Activated T-cell treated with anti-CD3 and anti-CD28 coated beads, Interleukin-2, amount 50 U/mL, for 24 hours (primary cell): ENCODE results near the gene TXNL4B.

Source experiments
- DNase-seq: peaks from one replicate; pipeline ENCODE4 v3.0.0-alpha.2; 2020
- H3K27ac Mint-ChIP-seq: 2 replicates; pipeline ENCODE4 v1.8.0; 2020; ENCODE audit warnings: mild to moderate bottlenecking, mixed read lengths
- H3K27me3 Mint-ChIP-seq: 2 replicates; pipeline ENCODE4 v1.8.0; 2020; ENCODE audit warnings: mixed read lengths
- H3K36me3 Mint-ChIP-seq: 2 replicates; pipeline ENCODE4 v1.8.0; 2020; ENCODE audit warnings: low read depth, mixed read lengths
- H3K4me1 Mint-ChIP-seq: 2 replicates; pipeline ENCODE4 v1.8.0; 2020; ENCODE audit warnings: low read depth, mixed read lengths
- H3K4me3 Mint-ChIP-seq: 2 replicates; pipeline ENCODE4 v1.8.0; 2020; ENCODE audit warnings: mild to moderate bottlenecking, moderate library complexity, mixed read lengths
- H3K9me3 Mint-ChIP-seq: 2 replicates; pipeline ENCODE4 v1.8.0; 2020; ENCODE audit warnings: mixed read lengths

TXNL4B gene

DNA sequence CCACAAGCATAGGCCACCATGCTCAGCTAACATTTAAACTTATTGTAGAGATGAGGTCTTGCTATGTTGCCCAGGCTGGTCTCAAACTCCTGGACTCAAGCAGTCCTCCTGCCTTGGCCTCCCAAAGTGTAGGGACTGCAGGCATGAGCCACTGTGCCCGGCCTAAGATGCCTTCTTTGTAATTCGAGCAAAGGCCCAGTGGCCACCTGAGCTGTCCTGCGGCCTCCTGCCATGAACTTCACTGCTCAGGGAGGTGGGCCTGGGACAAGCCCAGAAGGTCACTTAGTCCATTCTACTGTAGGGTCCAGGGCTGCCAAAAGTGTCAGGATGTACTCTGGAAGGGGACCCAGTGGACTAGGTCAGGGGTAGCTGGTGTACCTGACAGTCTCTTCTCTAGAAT is 30.7 kb upstream of the TXNL4B start:
- no peaks in the 10 kb centered on the region for H3K36me3 Mint-ChIP-seq
- no peak for DNase-seq
- no peaks in the 10 kb centered on the region for H3K9me3 Mint-ChIP-seq
- H3K27ac Mint-ChIP-seq: no peak overlapping the region
- H3K27me3 Mint-ChIP-seq: no peaks in the 10 kb centered on the region
- H3K4me3 Mint-ChIP-seq: no peak overlapping the region
- no peaks in the 10 kb centered on the region for H3K4me1 Mint-ChIP-seq

DNA sequence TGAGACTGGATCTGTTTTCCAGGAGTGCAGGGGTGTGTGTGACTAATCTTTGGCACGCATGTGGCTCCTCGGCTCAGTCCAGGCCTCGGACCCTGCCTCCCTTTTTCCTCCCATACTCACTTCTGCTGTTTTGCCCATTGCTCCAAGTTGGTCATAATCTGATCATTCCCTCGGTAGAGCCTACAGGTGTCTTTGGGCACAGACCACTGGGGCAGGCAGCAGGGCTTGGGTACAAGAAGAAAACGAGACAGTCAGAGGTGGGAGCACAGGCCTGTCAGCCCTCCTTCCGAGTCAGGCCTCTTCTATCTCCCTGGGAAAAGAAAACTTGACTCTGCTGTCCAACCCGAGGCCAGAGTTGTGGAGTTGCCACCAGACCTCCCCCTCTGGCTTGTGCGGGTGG is 30.0 kb upstream of the TXNL4B start:
- no peaks in the 10 kb centered on the region for H3K9me3 Mint-ChIP-seq

DNA sequence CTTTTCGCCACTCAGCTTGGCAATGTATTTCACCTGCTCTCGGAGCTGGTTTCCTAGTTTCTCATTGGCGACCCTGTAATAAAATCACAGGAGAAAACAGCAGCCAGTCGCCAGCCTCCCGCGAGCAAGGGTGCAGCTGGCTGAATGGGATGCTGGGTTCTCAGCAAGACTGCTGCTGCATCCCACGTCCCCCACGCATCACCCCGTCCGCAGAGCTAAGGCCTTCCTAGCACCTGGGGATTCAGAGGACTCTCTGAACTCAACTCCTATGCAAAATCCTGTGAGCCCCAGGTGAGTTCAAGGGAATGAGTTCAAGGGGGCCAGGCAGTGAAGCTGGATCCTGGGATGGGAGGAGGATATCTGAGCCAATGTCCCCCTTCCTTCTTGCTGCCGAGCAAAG is 29.5 kb upstream of the TXNL4B start:
- H3K36me3 Mint-ChIP-seq: no peaks in the 10 kb centered on the region
- no peak overlapping the region for H3K4me3 Mint-ChIP-seq
- H3K4me1 Mint-ChIP-seq: no peaks in the 10 kb centered on the region
- no peaks in the 10 kb centered on the region for H3K9me3 Mint-ChIP-seq
- no peak for DNase-seq
- no peaks in the 10 kb centered on the region for H3K27me3 Mint-ChIP-seq
- no peak overlapping the region for H3K27ac Mint-ChIP-seq

More for the DNA sequence above, 30.0 kb upstream of the TXNL4B start:
- Mint-ChIP-seq H3K36me3 (no peaks in the 10 kb centered on the region), H3K4me3 (no peak overlapping the region), H3K4me1 (no peaks in the 10 kb centered on the region), H3K27ac (no peak overlapping the region), H3K27me3 (no peaks in the 10 kb centered on the region)
- DNase-seq: no peak

DNA sequence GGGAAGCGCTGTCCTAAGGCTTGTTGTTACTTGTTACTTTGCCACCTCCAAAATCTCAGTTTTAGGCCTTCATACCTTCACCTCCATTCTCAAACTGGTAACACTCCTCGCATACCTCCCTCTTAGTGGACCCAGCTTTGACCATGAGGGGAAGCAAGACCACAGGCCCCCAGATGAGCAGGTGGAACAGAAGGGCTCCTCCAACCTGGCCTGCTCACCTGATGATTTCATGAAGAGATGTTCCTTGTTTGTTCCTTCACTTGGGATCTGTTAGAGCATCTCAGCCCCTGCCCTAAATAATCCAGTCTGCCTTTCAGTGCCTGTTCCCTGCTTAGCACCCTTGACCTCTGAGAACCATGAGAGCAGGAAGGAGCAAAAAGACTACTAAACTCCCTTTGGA is 28.9 kb upstream of the TXNL4B start:
- H3K27ac Mint-ChIP-seq: no peak overlapping the region
- H3K27me3 Mint-ChIP-seq: no peaks in the 10 kb centered on the region
- no peaks in the 10 kb centered on the region for H3K4me1 Mint-ChIP-seq
- no peaks in the 10 kb centered on the region for H3K9me3 Mint-ChIP-seq
- no peaks in the 10 kb centered on the region for H3K36me3 Mint-ChIP-seq
- H3K4me3 Mint-ChIP-seq: no peak overlapping the region
- DNase-seq: no peak

DNA sequence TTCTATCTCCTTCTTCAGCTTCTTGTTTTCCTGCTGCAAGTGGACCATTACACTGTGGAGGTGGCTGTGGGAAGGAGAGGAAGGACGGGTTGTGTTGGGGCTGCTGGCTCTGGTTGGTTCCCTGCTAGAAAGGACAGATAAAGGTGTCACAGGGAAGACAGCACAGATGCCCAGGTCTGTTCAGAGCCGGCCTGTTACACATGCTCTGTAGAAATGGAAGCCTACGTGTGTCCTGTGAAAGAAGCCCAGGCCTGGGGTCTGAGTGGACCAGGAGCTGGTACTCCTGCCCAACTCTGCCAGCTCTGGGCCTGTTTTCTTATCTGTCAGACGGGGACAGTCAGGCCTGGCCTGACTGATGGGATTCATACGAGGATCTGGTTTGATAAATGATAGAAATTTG is 26.6 kb upstream of the TXNL4B start:
- H3K4me1 Mint-ChIP-seq: peaks cover 1% of the 10 kb centered on the region
- no peak overlapping the region for H3K4me3 Mint-ChIP-seq
- no peaks in the 10 kb centered on the region for H3K9me3 Mint-ChIP-seq
- no peaks in the 10 kb centered on the region for H3K36me3 Mint-ChIP-seq
- no peaks in the 10 kb centered on the region for H3K27me3 Mint-ChIP-seq
- DNase-seq: no peak
- H3K27ac Mint-ChIP-seq: no peak overlapping the region

DNA sequence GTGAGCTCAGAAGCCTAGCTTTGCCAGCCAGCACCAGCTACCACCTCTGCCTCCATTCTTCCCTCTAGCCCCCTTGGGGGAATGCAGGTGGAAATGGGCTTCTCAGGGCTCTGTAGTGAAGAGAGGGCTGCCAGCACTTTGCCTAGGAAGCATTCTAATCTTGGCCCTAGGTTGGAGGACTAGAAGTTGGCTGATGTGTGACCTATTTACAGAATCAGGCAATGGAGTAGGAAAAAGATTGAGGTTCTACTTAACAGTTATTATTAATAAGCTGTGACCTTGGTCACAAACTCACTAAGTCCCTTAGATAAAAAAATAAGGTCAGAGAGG is 20.2 kb upstream of the TXNL4B start:
- no peak overlapping the region for H3K27ac Mint-ChIP-seq
- no peaks in the 10 kb centered on the region for H3K27me3 Mint-ChIP-seq
- H3K4me1 Mint-ChIP-seq: peaks cover 3% of the 10 kb centered on the region
- peaks cover 53% of the 10 kb centered on the region for H3K36me3 Mint-ChIP-seq
- H3K9me3 Mint-ChIP-seq: no peaks in the 10 kb centered on the region
- no peak overlapping the region for H3K4me3 Mint-ChIP-seq
- DNase-seq: no peak

DNA sequence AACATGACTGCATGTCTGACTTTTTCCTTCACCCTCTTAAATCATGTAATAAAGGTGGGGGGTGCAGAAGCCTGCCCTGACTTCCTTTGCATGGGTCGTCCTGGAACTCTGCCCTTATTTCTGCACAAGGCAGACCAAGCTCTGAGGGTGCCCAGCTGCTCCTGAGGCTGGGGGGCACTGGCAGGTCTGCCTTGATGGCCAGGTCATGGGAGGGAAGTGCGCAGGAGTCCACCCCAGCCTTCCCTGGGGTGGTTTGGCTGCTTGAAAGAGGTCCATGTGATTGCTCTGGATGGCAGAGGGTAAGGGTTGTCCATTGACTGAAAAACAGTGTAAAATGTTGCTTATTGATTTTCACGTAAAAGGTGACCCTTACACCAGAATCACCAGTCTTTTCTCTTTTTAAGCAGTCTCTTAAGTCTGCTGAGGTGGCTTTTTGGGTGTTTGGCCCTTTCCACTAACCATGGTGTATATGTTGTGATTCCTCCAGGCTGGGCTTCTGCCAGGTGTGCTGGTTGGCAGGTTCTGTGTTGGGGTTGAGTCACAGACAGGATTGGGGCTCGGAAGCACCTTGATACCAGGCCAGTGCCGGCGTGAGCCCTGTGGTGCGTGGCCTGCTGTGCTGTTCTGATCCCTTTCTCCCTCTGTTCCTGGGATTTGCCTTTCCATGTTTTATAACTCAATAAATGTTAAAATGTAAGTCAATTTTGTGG is 19.6 kb upstream of the TXNL4B start:
- no peaks in the 10 kb centered on the region for H3K9me3 Mint-ChIP-seq
- DNase-seq: no peak

DNA sequence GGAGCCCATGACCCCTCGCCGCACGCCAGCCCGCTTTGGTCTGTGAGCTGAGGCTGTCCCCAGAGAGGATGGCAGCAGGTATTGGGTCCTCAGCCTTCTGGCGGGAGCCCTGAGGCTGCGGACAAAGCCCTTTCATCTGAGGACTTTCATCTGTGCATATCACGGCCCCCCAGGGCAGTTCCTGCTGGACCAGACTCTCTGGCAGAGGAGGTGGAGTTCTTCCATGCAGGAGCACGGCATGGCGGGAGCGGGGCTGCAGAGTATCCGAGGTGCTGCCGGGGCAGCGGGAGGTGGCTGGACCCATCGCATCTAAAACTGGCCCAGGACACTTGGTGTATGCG is 19.0 kb upstream of the TXNL4B start:
- no peak overlapping the region for H3K4me3 Mint-ChIP-seq
- H3K4me1 Mint-ChIP-seq: peaks cover 3% of the 10 kb centered on the region
- no peak overlapping the region for H3K27ac Mint-ChIP-seq
- no peaks in the 10 kb centered on the region for H3K27me3 Mint-ChIP-seq
- H3K36me3 Mint-ChIP-seq: peaks cover 65% of the 10 kb centered on the region
- no peak for DNase-seq
- no peaks in the 10 kb centered on the region for H3K9me3 Mint-ChIP-seq

More for the DNA sequence above, 19.6 kb upstream of the TXNL4B start:
- no peaks in the 10 kb centered on the region for H3K27me3 Mint-ChIP-seq
- no peak overlapping the region for H3K4me3 Mint-ChIP-seq
- H3K36me3 Mint-ChIP-seq: peaks cover 59% of the 10 kb centered on the region
- H3K4me1 Mint-ChIP-seq: peaks cover 3% of the 10 kb centered on the region
- no peak overlapping the region for H3K27ac Mint-ChIP-seq

DNA sequence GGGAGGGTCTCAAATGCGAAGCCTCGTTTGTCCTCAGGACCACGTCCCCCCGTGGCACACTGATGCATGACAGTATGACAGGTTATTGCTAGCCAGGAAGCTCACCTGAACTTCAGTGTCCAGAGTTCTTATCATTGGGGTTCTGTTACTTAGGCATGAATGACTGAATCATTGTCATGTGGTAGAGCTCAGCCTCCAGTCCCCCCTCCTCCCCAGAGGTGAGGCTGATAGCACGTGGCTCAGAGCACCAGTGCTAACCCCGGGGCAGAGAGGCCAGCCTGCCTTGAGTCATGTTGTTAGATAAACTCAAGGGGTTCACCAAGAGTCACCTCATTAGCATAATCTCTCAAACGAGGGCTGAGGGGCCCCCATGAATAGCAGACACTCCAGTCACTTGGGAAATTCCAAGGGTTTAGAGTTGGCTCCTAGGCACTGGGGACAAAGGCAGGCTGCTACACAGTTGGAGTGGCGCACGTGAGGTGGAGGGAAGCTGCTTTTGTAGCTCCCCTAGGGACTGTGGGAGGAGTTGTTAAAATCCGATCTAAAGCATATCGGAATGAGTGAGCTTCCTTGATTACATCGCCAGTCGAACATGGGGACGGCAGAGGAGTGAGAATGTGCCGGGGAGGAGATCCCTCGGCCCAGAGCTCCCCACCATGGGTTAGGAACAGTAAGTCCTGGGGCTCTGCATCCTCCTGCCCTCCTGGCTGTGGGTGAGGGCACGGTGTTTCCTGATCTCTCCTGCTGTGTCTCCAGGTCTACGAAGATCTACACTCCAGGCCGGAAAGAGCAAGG is 18.4 kb upstream of the TXNL4B start:
- no peaks in the 10 kb centered on the region for H3K9me3 Mint-ChIP-seq
- H3K4me1 Mint-ChIP-seq: peaks cover 3% of the 10 kb centered on the region
- no peak for DNase-seq
- peaks cover 71% of the 10 kb centered on the region for H3K36me3 Mint-ChIP-seq
- H3K27me3 Mint-ChIP-seq: no peaks in the 10 kb centered on the region
- no peak overlapping the region for H3K4me3 Mint-ChIP-seq
- no peak overlapping the region for H3K27ac Mint-ChIP-seq

DNA sequence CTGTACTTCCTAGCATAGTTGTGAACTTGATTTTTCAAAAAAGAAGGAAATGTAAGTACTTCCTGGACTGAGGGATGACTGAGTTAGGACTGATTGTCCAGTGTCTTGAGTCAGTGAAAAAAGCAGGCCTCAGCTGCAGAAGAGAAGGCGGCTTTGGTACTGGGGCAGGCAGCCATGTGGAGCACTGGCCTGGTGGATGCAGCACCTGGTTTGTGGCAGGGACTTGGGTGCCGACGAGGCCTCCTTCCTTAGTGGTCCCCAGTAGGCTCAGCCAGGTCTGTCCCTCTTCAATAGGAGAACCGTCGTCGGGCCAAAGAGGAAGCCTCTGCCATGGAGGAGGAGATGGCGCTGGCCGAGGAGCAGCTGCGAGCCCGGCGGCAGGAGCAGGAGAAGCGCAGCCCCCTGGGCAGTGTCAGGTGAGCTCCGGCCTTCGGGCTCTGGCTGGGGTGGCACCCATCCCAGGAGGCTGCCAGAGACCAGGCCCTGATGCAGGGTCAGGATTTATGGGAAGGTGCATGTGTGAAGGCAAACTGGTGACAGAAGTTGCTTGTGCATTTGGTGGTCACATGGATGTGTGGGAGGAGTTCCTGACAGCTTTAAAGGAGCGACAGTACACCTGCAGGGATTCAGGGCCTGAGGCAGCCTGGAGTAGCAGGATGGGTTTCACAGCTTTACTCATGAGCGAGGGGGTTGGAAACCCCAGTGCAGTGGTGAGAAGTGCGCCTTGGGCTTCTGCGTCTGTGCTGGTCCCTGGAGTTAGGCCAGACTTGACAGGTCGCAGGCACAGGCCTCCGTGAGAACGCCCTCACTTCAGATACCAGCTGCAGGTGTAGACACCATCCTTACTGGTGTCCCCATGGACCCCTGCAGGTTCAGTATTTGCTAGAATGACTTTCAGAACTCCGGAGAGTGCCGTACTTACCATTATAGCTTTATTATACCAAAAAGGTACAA is 17.5 kb upstream of the TXNL4B start:
- no peaks in the 10 kb centered on the region for H3K9me3 Mint-ChIP-seq
- H3K27me3 Mint-ChIP-seq: no peaks in the 10 kb centered on the region
- no peak for DNase-seq
- peaks cover 3% of the 10 kb centered on the region for H3K4me1 Mint-ChIP-seq
- H3K27ac Mint-ChIP-seq: no peak overlapping the region
- peaks cover 80% of the 10 kb centered on the region for H3K36me3 Mint-ChIP-seq
- H3K4me3 Mint-ChIP-seq: no peak overlapping the region

DNA sequence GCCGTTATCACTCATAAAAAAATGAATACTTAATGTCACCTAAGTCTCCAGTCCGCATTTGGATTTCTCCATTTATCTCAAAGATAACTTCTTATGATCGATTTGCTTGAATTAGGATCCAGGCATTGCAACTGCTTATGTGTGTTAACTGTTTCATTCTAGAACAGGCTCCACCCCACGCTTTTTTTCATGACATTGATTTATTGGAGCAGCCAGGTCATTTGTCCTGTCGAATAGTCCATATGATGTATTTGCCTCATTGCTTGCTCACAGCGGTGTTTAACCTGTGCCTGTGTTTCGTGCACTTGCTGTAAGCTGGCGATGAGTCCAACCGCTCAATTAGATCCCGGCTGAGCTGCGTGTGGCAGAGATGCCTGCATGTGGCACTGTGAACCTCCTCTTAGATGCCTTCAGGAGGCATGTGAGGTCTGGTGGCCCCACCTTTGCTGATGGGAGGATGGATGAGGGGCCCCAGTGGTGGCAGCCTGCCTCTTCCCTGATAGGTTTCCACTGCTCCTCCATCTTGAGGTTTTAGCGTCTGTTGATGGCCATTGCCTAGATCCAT is 16.6 kb upstream of the TXNL4B start:
- Mint-ChIP-seq H3K9me3 (no peaks in the 10 kb centered on the region), H3K27me3 (no peaks in the 10 kb centered on the region), H3K36me3 (peaks cover 89% of the 10 kb centered on the region), H3K27ac (no peak overlapping the region), H3K4me3 (no peak overlapping the region), H3K4me1 (peaks cover 1% of the 10 kb centered on the region)
- no peak for DNase-seq

DNA sequence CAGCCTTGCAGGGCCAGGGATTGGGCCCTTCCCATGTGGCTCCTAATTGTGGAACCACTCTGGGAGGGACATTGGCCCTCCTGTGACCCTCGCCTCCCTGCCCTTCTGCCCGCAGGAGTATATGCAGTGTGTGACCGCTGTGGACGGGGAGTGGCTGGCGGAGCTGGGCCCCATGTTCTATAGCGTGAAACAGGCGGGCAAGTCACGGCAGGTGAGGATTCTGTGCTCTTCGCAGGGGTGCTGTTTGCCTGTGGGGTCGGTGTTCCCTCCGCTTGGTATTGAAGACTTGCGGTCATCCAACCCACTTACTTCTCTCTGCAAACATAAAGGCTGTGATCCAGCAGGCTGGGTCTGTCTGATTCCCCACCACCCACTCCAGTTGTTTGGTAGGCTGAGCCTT is 15.9 kb upstream of the TXNL4B start:
- peaks cover 93% of the 10 kb centered on the region for H3K36me3 Mint-ChIP-seq
- no peaks in the 10 kb centered on the region for H3K4me1 Mint-ChIP-seq
- no peaks in the 10 kb centered on the region for H3K27me3 Mint-ChIP-seq
- H3K9me3 Mint-ChIP-seq: no peaks in the 10 kb centered on the region
- H3K4me3 Mint-ChIP-seq: no peak overlapping the region
- no peak overlapping the region for H3K27ac Mint-ChIP-seq
- DNase-seq: no peak

DNA sequence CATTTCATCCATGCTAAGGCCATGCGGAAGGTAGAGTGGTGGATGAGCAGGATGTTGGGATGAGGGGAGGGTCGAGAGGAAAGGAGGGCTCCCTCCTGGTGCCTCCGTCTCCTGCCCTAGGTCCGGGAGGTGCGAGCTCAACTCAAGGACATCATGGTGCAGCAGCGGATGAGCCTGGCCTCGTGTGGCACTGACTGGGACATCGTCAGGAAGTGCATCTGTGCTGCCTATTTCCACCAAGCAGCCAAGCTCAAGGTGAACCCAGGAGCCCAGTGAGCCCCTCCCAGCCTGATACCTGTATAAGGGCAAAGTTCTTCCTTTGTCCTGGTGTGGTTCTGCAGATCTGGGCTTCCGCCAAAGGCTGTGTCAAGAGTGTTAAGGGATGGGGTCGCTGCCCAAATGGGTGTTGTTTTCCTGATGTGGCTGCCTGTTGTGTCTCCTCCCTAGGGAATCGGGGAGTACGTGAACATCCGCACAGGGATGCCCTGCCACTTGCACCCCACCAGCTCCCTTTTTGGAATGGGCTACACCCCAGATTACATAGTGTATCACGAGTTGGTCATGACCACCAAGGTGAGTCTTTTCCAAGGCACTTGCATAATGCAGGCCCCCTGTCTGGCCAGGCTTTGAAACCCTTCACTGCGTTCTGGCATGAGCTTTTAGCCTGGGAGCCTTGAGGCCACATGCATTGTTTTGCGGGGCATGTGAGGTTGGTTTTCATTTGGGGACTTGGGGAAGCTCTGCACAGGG is 15.1 kb upstream of the TXNL4B start:
- no peaks in the 10 kb centered on the region for H3K4me1 Mint-ChIP-seq
- H3K27me3 Mint-ChIP-seq: no peaks in the 10 kb centered on the region
- no peak overlapping the region for H3K27ac Mint-ChIP-seq
- H3K9me3 Mint-ChIP-seq: no peaks in the 10 kb centered on the region
- peaks cover 100% of the 10 kb centered on the region for H3K36me3 Mint-ChIP-seq
- no peak overlapping the region for H3K4me3 Mint-ChIP-seq
- no peak for DNase-seq

DNA sequence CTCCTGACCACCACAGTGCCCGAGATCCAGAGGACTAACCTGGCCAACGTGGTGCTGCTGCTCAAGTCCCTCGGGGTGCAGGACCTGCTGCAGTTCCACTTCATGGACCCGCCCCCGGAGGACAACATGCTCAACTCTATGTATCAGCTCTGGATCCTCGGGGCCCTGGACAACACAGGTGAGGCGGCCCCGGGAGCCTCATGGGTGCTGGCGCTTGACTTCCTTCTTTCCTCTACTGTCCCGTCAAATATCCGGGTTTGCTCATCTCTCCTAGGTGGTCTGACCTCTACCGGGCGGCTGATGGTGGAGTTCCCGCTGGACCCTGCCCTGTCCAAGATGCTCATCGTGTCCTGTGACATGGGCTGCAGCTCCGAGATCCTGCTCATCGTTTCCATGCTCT is 14.0 kb upstream of the TXNL4B start:
- H3K9me3 Mint-ChIP-seq: no peaks in the 10 kb centered on the region
- no peak overlapping the region for H3K27ac Mint-ChIP-seq

More for the DNA sequence above, 14.0 kb upstream of the TXNL4B start:
- DNase-seq: no peak
- H3K27me3 Mint-ChIP-seq: no peaks in the 10 kb centered on the region
- H3K36me3 Mint-ChIP-seq: peaks cover 100% of the 10 kb centered on the region
- no peaks in the 10 kb centered on the region for H3K4me1 Mint-ChIP-seq
- H3K4me3 Mint-ChIP-seq: no peak overlapping the region
